ENCODE measurements around the gene ZNF184. TPM values are rescaled to one million over a fixed set of nuclear protein-coding genes. Genes with fewer than 3 reads are reported as not detected.

ZNF184 gene
- total RNA-seq, 4 donors from 2014 or later = 9.5 to 14.0 (median 12.3) TPM

DNA sequence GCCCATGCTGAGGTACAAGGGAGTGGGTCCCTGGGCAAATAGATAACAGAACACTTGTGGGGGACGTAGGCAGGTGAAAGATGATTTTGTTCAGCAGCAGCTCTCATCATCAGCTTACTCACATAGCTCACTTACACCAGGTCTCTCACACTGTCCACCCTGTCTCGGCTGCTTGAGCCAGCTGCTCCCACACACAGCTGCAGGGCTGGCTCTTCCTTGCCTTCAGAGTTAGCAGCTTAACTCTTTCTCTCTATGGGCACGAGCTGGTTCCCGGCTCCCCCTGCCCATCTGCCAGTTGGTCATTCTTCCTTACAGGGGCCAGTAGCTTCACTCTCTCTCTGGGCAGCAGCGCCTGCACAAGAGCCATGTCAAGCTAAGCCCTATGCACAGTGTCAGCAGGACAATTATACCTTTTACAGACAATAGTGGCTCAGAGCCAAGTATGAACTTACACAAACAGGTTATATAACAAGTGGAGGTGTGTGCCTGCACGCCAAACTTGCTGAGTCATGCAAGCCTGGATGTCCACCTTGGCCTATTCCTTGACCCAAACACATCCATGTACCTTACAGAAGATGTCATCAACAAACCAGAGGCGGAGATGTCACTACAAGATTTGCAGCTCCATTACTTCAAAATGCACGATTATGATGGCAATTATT is 65.6 kb downstream of the ZNF184 start:
- 77 to 80% methylated on average over 8 of the region's 8 CpGs for WGBS, 2 donors
- TF ChIP-seq POLR2A (IDR thresholded peaks at IDR 0.05) = no peak
- TF ChIP-seq, protein P1, sequence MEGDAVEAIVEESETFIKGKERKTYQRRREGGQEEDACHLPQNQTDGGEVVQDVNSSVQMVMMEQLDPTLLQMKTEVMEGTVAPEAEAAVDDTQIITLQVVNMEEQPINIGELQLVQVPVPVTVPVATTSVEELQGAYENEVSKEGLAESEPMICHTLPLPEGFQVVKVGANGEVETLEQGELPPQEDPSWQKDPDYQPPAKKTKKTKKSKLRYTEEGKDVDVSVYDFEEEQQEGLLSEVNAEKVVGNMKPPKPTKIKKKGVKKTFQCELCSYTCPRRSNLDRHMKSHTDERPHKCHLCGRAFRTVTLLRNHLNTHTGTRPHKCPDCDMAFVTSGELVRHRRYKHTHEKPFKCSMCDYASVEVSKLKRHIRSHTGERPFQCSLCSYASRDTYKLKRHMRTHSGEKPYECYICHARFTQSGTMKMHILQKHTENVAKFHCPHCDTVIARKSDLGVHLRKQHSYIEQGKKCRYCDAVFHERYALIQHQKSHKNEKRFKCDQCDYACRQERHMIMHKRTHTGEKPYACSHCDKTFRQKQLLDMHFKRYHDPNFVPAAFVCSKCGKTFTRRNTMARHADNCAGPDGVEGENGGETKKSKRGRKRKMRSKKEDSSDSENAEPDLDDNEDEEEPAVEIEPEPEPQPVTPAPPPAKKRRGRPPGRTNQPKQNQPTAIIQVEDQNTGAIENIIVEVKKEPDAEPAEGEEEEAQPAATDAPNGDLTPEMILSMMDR (IDR thresholded peaks at IDR 0.05) = no peak
- intact Hi-C loops (cut with DNase I; ENCODE audit: low total_unique reads) = no loop called here
- DNase-seq (ENCODE audit: low spot score in 2 of 2) = no peak
- no peak overlapping the region for H3K4me3 ChIP-seq (ENCODE audit: low read depth, poor library complexity, severe bottlenecking)

DNA sequence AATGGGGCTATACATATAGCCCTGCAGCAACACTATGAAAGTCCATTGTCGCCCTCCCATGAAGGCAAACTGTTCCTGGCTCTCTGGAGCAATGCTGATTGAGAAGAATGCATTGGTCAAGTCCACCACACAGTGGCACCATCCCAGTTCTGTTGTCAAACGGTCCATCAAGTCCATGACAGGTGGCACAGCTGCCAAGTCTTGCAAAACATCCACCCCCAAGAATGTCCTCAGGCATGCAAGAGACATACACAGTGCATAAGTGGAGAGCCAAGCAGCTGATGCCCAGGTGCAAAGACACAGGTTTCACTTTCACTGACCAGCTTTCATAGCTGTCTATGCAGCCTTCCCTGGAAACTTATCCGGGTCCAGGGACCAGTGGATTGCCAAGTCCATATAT is 66.8 kb downstream of the ZNF184 start:
- 75 to 76% methylated on average over 3 of the region's 3 CpGs for WGBS, 2 donors
- intact Hi-C loops (cut with DNase I; ENCODE audit: low total_unique reads) = no loop called here
- no peak for DNase-seq (ENCODE audit: low spot score in 2 of 2)

DNA sequence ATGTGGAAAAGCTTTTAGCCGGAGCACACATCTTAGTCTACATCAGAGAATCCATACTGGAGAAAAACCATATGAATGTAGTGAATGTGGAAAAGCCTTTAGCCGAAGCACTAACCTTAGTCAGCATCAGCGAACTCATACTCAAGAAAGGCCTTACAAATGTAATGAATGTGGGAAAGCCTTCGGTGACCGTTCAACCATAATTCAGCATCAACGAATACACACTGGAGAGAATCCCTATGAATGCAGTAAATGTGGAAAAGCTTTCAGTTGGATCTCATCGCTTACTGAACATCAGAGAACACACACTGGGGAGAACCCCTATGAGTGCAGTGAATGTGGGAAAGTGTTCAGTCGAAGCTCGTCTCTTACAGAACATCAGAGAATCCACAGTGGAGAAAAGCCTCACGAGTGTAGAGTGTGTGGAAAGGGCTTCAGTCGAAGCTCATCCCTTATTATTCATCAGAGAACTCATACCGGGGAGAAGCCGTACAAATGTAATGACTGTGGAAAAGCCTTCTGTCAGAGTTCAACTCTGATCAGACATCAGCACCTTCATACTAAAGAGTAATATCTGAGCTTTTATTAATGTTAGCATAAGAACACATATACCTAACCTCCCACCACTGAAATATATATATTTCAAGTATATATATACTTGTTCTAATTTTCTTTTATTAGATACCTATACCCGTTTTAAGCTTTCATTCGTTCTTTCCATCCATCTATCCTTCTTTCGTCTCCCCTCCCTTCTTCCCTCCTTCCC is 71.8 kb downstream of the ZNF184 start:
- H3K4me3 ChIP-seq (ENCODE audit: low read depth, poor library complexity, severe bottlenecking) = no peak overlapping the region
- WGBS, 2 donors = 93 to 95% methylated on average over 16 of the region's 16 CpGs
- TF ChIP-seq, protein P1 (IDR thresholded peaks at IDR 0.05) = no peak
- no peak for TF ChIP-seq POLR2A (IDR thresholded peaks at IDR 0.05)
- intact Hi-C loops (cut with DNase I; ENCODE audit: low total_unique reads) = no loop called here
- DNase-seq (ENCODE audit: low spot score in 2 of 2) = no peak

More for the DNA sequence above, 66.8 kb downstream of the ZNF184 start:
- no peak overlapping the region for H3K4me3 ChIP-seq (ENCODE audit: low read depth, poor library complexity, severe bottlenecking)
- TF ChIP-seq, protein P1 (IDR thresholded peaks at IDR 0.05) = no peak
- TF ChIP-seq POLR2A (IDR thresholded peaks at IDR 0.05) = no peak

Other genes starting within 250 kb of the ZNF184 start
- gene PRSS16, start 225.4 kb downstream of the ZNF184 start, total RNA-seq = 10 to 100 TPM; 11.2 to 13.5 (median 12.0) TPM
- not detected for gene POM121L2, start 160.8 kb downstream of the ZNF184 start, total RNA-seq
- gene ZNF391, start 84.3 kb downstream of the ZNF184 start, total RNA-seq = 1 to 10 TPM in 3 of 4 donors, under 1 TPM in 1; 0.55 to 2.1 (median 1.5) TPM